ENCODE measurements around the gene UHMK1.
"Not testable (repeated sequence)": the region's sequence is repeated elsewhere in the genome, so short reads cannot be mapped to it uniquely, and the experiment has no call there.

Gene UHMK1

GRCh38 chr1:162570718-162571117 lies 73.1 kb downstream of the UHMK1 start:
- DNase-seq: no peak

DNA sequence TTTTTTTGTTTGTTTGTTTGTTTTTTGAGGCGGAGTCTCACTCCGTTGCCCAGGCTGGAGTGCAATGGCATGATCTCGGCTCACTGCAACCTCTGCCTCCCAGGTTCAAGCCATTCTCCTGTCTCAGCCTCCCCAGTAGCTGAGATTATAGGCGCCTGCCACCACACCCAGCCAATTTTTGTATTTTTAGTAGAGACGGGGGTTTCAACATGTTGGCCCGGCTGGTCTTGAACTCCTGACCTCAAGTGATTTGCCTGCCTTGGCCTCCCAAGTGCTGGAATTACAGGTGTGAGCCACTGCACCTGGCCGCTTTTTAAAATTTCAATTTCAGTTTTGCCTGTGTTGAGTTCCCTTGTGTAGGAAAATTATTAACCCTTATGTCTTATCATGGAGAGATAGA lies 73.5 kb downstream of the UHMK1 start:
- DNase-seq: not testable (repeated sequence)

GRCh38 chr1:162571696-162572095 lies 74.1 kb downstream of the UHMK1 start:
- no peak for DNase-seq

GRCh38 chr1:162573136-162573535 lies 75.5 kb downstream of the UHMK1 start:
- no peak for DNase-seq

- no peak for DNase-seq
Observed at GRCh38 chr1:162578071-162578700, 80.6 kb downstream of the UHMK1 start.

- DNase-seq: no peak
Observed at GRCh38 chr1:162578936-162579335, 81.3 kb downstream of the UHMK1 start.
